Measurements from ENCODE around the gene GATB.

Gene GATB

DNA sequence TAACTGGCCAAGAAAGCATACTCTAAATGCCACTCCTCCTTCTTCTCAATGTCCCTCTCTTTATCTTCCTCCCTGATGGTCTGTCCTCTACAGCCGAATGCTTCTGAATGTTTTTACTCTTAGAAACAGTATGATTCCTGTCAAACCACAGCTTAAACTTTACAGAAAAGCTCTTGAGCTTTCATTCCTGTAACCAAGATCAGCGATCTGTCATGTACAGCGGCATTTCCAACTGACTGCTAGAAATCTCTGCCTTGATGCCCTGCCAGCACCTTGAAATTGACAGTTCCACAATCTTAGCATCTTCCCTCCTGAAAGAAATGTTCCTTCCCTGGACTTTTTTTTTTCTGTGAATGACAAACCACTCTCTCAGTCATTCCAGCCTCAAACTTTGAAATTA, 11.5 kb upstream of the GATB start:
- TF ChIP-seq, protein P1, sequence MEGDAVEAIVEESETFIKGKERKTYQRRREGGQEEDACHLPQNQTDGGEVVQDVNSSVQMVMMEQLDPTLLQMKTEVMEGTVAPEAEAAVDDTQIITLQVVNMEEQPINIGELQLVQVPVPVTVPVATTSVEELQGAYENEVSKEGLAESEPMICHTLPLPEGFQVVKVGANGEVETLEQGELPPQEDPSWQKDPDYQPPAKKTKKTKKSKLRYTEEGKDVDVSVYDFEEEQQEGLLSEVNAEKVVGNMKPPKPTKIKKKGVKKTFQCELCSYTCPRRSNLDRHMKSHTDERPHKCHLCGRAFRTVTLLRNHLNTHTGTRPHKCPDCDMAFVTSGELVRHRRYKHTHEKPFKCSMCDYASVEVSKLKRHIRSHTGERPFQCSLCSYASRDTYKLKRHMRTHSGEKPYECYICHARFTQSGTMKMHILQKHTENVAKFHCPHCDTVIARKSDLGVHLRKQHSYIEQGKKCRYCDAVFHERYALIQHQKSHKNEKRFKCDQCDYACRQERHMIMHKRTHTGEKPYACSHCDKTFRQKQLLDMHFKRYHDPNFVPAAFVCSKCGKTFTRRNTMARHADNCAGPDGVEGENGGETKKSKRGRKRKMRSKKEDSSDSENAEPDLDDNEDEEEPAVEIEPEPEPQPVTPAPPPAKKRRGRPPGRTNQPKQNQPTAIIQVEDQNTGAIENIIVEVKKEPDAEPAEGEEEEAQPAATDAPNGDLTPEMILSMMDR (IDR thresholded peaks at IDR 0.05; ENCODE audit: extremely low read depth, missing control alignments): no peak

DNA sequence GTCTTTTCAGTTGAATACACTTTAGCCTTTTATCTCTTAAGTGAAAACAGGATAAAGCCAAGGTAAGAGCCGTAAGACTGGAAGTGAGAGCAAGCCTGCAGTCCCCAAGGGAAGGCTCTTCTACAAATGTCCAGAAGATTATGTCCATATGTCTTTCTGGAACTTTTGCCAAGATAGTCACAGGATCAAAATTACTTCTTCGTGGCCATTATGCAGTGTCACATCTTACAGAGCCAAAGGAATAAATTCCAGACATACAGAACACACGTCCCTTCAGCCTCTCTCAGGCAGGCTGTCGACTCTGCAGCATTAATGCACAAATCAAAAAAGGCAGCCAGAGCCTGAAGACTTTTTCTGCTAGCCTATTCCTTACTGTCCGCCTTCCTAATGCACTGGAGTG, 10.9 kb upstream of the GATB start:
- TF ChIP-seq, protein P1 (IDR thresholded peaks at IDR 0.05; ENCODE audit: extremely low read depth, missing control alignments): no peak
- DNase-seq (ENCODE audit: low spot score): no peak

More for the DNA sequence above, 11.5 kb upstream of the GATB start:
- no peak for DNase-seq (ENCODE audit: low spot score)

DNA sequence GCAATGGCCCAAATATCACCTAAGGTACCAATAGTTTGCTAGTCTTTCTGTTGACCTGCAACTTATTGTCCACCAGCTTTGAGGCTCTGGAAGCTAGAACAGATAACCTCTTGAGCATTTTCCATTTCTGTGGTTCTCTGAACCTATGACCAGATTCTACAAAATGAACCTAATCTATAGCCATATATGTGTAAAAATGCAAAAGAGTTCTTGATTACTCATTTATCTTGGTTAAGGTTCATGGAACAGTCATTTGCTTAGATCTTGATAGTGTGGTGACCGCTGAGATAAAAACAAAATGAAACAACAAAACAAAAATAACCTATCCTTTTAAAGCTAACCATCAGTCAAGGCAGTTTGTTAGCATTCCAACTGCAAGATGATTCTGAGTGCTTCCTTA, 9.3 kb upstream of the GATB start:
- TF ChIP-seq, protein P1 (IDR thresholded peaks at IDR 0.05; ENCODE audit: extremely low read depth, missing control alignments): no peak
- DNase-seq (ENCODE audit: low spot score): no peak

- TF ChIP-seq, protein P1 (IDR thresholded peaks at IDR 0.05; ENCODE audit: extremely low read depth, missing control alignments): no peak
- no peak for DNase-seq (ENCODE audit: low spot score)
Observed at GRCh38 chr4:151768835-151769234, 8.0 kb upstream of the GATB start.

DNA sequence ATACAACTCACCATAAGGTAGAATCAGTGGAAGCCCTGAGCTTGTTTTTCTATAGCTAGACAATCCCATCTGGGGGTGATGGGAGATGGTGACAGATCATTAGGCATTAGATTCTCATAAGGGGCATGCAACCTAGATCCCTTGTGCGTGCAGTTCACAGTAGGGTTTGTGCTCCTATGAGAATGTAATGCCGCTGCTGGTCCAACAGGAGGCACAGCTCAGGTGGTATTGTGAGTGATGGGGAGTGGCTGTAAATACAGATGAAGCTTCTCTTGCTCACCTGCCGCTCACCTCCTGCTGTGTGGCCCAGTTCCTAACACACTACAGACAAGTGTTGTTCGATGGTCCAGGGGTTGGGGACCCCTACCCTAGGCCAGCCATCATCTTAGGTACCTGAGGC, 5.9 kb upstream of the GATB start:
- TF ChIP-seq, protein P1 (IDR thresholded peaks at IDR 0.05; ENCODE audit: extremely low read depth, missing control alignments): no peak
- DNase-seq (ENCODE audit: low spot score): no peak

- DNase-seq (ENCODE audit: low spot score): no peak
- TF ChIP-seq, protein P1 (IDR thresholded peaks at IDR 0.05; ENCODE audit: extremely low read depth, missing control alignments): no peak
Observed at GRCh38 chr4:151760002-151760401, 805 bp downstream of the GATB start.

DNA sequence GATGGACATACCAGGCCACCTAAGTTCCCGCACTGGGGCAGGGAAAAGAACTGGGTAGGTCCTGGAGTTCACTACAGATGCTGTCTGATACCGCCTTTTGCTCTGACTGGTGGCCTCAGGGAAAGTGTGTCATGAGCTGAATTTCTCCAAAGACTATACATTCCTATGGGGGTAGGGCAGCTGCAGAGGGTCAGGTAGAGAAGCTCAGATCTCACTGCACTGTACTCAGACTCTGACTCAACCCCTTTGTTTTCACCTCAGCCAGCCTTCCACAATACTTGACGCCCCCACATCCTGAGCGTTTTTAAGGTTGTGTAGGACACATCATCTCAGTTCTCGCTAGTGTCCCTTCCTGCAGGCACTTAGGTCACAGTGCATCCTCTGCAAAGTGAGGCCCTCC, 7.8 kb downstream of the GATB start:
- DNase-seq (ENCODE audit: low spot score): peak; percentile 13
- TF ChIP-seq, protein P1 (IDR thresholded peaks at IDR 0.05; ENCODE audit: extremely low read depth, missing control alignments): no peak
